Measurements from ENCODE around the gene CNR2.
"Not testable (repeated sequence)": the region's sequence is repeated elsewhere in the genome, so short reads cannot be mapped to it uniquely, and the experiment has no call there.

Gene CNR2

DNA sequence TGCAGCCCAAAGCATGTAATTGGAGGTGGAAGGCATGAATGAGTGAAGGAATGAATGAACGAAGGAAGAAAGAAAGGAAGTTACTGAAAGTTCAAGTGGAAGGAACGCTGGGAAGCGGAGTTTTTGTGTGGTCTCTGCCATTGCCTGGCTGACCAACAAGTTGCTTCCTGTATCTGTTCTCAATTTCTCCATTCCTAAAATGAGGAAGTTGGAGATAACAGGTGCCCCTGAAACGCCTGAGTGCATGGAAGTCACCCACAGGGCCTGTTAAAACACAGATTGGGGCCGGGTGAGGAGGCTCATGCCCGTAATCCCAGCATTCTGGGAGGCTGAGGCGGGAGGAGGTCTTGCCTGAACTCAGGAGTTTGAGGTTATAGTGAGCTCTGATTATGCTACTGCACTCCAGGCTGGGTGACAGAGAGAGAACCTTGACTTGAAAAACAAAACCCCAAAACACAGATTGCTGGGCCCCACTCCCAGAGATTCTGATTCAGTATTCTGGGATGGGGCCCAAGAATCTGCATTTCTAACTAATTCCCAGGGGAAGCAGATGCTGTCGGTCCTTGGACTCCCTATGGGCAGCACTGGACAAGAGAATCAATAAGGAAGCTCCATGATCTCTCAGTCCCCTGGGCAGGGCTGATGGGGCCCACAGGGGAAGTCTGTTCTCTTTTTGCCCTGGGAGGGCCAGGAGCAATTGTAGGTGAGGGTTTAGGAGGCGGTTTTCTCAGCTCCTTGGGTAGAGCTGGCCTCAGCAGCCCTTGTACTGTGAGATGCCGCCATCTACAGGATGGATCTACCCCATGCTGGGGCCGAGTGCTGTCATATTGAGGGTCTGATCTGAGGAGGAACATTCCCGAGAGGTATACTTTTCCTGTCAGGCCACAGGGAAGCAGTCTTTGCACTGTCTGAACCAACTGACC is 3.3 kb upstream of the CNR2 start:
- peak in 1 of 2 donors; percentile 42 for DNase-seq (ENCODE audit: extremely low read depth in 1 of 2, low read depth in 1 of 2)

DNA sequence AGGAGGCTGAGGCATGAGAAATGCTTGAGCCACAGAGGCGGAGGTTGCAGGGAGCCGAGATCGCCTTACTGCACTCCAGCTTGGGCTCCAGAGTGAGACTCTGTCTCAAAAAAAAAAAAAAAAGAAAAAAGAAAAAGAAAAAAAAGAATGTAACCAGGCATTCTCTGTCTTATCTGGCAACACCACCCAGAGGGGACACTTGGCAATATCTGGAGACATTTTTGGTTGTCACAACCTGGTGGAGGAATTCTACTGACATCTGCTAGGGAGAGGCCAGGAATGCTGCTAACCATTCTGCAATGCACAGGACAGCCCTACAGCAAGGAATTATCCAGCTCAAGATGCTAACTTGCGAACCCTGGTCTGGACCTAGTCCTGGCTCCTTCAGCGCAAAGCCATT is 2.3 kb upstream of the CNR2 start:
- no peak for DNase-seq (ENCODE audit: extremely low read depth in 1 of 2, low read depth in 1 of 2)

DNA sequence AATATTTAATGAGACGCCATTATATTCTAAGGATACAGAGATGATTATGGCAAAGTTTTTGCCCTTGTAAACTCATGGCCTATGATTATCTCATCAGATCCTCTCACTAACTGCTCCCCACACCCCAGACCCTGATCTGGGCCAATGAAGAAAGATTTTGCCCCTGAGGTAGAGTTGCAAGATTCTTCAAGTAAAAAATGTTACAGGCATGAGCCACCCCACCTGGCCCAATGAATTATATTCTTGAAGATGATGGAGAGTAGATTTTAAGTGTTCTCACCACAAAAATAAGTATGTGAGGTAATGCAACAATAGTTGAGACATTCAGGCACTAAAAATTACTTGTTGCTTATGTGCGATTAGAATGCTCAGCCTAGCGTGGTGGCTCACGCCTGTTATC is 1.8 kb upstream of the CNR2 start:
- DNase-seq (ENCODE audit: extremely low read depth in 1 of 2, low read depth in 1 of 2) = no peak

DNA sequence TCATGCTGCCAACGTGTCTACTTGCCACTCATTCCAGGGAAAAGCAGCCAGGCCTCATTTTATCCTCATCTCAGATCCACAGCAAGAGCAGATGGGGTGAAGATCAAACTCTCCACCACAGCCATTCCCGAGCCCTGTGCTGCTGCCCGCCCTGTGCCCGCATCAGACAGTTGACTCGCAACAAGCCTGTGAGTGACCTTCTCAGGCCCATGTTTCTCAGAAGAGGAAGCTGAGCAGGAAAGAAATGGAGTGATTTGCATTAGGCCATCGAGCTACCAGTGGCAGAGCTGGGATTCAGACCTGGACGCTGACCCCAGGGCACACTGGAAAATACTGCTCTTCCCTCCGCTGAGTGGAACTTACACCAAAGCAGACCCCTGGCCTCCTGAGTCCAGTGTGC is 1.2 kb downstream of the CNR2 start:
- no peak for DNase-seq (ENCODE audit: extremely low read depth in 1 of 2, low read depth in 1 of 2)

DNA sequence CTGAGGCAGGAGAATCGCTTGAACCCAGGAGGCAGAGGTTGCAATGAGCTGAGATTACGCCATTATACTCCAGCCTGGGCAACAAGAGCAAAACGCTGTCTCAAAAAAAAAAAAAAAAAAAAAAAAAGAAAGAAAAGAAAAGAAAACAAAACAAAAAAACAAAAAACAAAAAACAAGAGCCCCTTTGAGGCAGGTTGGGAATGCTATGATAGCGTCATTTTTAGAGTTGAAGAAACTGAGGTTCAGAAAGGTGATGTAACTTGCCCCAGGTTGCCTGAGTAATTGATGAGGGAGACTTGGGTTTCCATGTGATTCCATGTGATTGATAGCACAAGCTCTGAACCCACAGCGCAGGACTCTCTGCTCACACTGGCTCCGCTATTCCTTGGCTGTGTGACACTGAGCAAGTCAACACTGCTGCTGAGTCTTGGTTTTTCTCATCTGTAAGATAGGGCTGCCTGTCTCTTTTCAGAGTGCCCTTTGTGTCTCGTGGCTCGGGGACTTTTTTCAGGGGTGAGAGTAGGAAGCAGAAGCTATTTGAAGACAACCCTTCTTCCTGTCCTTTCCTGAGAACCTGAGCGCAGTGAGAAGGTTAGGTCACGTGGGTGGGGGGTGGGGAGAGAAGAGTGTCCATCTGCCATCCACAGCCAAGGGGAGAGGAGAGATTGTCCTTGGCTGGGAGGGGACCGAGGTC is 2.5 kb downstream of the CNR2 start:
- DNase-seq (ENCODE audit: extremely low read depth in 1 of 2, low read depth in 1 of 2) = no peak

DNA sequence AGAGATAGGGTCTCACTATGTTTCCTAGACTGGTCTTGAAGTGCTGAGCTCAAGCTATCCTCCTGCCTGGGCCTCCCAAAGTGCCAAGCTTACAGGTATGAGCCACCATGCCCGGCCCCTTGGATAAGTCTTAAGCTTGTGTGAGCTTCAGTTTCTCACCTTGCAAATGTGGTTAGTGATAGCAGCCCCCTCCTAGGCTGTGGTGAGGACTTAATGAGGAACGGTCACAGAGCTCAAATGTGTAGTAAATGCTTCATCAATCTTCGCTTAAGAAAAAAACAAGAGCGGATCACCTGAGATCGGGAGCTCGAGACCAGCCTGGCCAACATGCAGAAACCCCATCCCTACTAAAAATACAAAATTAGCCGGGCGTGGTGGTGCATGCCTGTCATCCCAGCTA is 3.0 kb downstream of the CNR2 start:
- no peak for DNase-seq (ENCODE audit: extremely low read depth in 1 of 2, low read depth in 1 of 2)

DNA sequence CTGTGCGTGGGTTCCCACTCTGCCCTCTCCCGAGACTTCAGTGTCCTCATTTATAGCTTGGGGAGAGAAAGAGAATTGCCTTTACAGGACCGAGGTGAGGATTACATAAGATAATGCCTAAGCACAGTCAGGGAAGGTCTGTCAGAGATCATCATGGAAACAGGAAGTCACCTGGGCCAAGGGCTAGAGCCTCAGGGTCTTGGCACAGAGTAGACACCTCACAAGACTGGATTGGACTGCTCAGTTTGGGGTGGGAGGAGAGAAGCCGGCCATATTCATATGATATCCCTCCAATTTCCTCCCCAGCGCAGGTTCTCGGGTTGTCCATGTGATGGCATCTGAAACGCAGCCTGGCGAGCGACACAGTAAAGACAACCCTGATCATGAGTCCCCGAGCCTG is 3.8 kb downstream of the CNR2 start:
- DNase-seq (ENCODE audit: extremely low read depth in 1 of 2, low read depth in 1 of 2) = no peak

DNA sequence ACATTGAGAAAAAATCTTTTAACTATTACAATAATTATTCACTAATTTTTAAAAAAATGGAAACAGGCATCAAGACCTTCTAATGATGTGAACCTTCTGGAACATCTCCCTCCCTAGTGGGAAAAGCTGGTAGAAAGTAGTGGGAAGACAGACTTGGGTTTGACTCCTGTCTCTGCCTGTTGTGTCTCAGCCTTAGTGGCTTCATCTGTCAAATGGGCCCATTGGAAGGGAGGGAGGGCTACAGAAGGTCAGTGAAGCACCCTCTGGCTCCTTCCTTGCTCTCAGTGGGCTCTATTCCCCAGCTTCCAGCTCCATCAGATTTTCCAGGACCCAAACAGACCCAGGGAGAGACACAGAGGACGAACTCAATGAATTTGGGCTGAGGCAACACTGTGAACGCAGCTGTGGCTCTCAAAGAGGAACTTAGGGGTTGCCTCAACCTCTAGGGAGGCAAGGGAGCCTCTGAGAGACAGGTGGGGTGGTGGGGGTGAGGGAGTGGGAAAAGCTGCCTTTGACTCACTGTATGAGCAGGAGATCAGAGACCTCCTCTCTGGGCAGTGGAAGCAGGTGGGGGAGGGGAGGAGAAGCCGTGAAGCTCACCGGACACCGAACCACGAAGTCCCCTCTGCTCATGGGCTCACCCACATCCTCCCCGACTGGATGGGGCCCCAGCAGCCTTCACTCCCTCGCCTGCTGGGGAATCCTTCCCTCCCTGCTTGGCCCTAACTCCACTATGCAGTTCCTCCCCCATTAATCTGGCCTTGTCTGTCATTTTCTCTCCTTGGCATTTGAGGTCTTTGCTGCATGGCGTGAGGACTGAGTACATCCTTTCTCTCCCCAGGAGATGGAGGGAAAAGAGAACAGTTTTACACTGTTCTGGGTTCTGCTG is 4.5 kb downstream of the CNR2 start:
- no peak for DNase-seq (ENCODE audit: extremely low read depth in 1 of 2, low read depth in 1 of 2)

DNA sequence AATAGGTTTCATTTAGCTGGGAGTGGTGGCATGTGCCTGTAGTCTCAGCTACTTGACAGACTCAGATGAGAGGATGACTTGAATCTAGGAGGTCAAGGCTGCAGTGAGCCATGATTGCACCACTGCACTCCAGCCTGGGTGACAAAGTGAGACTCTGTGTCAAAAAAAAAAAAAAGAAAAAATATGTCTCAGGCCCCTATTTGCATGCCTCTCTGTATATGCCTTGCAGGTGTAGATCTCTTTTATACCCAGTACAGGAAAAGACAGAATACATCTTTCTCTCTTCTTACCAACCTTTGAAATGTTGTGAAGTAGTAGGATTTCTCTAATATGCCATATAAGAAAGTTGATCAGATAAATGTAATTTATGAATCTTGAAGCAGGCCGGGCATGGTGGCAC is 6.4 kb downstream of the CNR2 start:
- no peak for DNase-seq (ENCODE audit: extremely low read depth in 1 of 2, low read depth in 1 of 2)

DNA sequence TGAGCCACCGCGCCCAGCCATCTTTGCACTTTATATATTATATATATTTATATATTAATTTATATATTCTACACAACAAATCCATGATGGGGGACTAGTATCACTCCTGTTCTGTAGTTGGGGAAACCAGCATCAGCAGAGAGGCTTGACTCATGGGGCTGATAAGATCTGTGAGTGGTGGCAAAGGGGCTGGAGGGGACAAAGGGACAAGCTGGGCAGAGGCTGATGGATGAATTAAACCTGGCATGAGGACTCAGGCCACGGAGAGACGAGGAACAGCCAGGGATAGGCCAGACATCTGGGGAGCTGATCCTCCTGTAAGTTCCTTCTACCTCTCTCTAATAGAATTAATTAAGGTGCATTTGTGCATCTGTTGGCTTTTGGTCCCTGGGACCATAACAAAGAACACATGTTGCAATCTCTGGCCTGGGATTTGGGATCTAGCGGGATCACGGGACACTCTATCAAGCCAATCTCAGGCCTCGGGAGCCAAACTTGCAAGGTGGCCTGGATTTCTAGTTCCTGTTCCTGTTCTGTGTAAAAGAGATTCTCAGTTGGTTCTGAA is 7.6 kb downstream of the CNR2 start:
- DNase-seq (ENCODE audit: extremely low read depth in 1 of 2, low read depth in 1 of 2) = no peak

DNA sequence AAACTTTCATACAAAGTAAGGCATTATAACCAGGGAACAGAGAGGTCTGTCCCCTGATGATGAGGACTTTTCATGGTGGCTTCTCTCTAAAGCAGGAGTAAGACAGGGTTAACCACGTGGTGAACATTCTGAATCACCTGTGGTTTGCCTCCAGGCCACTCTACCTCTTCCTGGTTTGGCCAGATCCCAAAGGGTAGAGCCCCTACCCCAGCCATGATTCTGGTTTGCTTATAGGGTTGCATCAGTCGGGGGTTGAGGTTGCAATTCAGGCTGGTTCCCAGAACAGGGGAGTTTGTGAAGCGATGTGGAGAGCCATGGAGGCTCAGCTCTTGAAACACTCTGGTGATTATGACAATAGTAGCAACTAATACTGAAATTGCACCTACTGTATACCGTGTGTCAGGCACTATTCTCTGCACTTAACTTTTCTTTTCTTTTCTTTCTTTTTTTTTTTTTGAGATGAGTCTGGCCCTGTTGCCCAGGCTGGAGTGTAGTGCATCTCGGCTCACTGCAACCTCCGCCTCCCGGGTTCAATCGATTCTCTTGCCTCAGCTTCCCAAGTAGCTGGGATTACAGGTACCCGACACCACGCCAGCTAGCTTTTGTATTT is 8.3 kb downstream of the CNR2 start:
- peak; percentile 62 to 74 for DNase-seq (ENCODE audit: extremely low read depth in 1 of 2, low read depth in 1 of 2)

DNA sequence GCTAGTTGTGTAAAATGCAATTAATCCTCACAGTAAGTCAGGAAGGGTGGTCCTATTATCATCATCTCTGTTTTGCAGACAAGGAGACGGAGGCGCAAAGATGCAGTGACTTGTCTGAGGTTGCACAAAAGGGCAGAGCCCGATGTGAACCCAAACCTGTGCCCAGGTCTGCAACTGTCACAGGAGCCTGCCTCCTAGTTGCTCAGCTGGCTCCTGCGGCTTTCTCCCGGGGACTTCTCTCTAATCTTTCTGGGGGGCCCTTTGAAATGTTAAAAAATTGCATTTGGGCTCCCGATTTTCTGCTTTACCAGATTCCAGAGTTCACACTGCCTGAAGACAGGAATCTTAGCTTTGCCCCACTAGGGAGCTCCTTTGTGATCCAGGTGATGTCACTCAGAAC is 9.4 kb downstream of the CNR2 start:
- no peak for DNase-seq (ENCODE audit: extremely low read depth in 1 of 2, low read depth in 1 of 2)

DNA sequence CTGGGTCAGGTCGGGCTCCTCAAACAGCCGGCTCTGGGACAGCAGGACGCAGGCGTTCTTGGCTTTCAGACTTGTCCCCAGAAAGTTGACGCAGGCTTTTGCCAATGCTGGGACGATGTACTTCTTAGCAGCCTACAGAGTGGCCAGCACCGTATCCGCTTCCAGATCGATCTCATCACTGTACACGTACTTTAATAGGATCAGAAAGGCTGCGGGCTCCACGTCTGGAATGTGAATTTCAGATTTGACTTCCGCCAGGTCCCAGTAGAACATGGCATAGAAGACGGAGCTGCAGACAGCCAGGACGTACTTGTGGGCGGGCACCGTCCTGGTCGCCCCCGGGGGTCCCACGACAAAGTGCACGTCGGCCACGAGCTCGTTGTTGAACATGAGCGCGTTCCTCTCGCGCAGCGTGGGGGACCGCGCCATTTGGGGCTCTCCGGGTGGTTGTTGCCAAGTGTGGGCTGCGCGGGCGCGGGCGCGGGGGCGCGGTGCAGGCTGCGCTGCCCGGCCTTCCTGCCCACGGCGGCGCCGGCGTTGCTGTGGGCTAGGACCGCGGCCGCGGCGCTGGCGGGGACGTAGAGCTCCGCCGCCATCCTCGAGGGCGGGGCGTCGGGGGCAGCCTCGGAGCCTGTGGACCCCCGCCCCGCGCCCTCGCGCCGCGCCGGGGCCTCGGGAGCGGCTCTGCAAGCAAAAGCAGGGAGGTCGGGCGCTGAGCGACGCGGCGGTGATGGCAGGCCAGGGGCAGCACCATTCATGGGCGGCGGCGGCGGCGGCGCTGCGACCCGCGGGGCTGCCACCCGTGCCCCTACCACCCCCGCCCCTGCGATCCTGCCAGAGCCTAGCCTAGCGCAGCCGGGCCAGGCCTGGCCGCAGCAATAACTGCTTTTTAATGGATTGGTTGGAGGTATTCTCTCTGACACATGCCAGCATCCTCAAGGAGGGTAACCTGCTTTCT is 10.6 kb downstream of the CNR2 start:
- no peak for DNase-seq (ENCODE audit: extremely low read depth in 1 of 2, low read depth in 1 of 2)

DNA sequence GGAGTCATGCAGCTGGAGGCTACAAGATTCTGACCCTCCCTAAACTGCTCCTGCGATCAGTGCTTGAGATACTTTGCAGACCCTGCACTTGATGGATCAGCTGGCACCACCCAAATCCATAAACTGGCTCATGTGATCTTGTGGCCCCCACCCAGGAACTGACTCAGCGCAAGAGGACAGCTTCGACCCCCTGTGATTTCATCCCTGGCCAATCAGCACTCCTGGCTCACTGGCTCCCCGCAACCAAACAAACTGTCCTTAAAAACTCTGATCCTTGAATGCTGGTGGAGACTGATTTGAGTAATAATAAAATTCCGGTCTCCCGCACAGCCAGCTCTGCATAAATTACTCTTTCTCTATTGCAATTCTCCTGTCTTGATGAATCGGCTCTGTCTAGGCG is 13.1 kb downstream of the CNR2 start:
- not testable (repeated sequence) for DNase-seq (ENCODE audit: extremely low read depth in 1 of 2, low read depth in 1 of 2)

DNA sequence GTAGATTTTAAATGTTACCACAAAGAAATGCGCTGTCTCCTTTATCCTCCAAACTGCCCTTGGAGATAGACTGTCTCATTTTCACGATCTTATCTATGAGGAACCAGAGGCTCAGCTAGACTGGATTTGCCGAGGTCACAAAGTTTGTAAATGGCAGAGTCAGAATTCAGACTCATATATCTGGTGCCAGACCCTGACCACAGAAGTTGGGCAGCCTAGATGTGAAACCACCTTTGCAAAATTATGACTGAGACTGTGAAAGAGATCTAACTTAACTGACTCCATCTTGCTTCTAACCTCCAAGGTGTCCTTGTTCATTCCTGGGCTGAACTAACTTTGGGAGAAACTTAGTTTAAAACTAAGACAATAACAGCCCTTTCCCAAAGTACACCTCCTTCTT is 14.1 kb downstream of the CNR2 start:
- no peak for DNase-seq (ENCODE audit: extremely low read depth in 1 of 2, low read depth in 1 of 2)

DNA sequence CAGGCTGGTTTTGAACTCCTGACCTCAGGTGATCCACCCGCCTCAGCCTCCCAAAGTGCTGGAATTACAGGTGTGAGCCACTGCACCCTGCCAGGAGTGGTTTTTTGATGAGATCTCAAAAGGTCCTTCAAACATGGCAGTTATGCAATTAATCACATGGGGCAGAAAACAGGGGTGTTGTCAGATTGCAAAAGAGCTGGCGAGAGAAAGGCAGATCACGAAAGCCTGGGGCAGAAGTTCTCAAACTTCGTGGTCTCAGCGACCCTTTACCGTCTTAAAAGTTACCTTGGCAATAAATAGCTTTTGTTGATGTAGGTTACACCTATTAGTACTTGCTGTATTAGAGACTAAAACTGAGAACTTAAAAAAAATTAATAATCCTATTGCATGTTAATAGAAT is 16.1 kb downstream of the CNR2 start:
- no peak for DNase-seq (ENCODE audit: extremely low read depth in 1 of 2, low read depth in 1 of 2)

DNA sequence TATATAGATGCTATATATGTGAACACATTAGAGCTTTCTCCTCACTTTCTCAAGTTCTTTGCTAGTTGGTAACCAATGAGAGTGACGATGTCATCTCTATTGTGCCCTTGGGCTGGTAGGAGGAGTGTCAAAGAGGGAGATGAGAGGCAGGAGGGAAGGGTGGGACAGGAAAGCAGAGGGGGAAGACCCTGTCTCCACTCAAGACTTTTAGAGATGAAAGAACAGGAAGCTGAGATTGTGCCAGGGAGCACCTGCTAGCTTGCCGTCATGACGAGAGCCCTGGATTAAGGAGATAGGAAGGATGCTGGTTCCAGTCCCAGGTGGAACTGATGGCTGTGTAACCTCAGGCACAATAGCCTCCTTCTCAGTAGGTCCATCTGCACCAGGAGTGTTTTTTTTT is 16.7 kb downstream of the CNR2 start:
- no peak for DNase-seq (ENCODE audit: extremely low read depth in 1 of 2, low read depth in 1 of 2)

DNA sequence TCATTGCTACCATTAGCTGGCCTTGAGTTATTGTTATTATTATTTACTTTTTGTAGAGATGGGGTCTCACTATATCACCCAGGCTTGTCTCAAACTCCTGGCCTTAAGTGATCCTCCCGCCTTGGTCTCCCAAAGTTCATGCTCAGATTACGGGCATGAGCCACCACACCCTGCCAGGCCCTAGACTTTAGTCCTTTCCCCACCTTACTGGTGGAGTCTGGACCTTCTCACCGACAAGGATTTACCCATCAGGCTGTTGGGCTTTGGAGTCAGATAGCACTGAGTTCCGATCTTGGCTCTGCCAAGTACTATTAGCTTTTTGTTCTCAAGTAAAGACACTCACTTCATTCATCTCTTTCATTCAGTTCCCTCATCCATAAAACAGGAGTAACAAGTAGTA is 17.2 kb downstream of the CNR2 start:
- DNase-seq (ENCODE audit: extremely low read depth in 1 of 2, low read depth in 1 of 2) = no peak

DNA sequence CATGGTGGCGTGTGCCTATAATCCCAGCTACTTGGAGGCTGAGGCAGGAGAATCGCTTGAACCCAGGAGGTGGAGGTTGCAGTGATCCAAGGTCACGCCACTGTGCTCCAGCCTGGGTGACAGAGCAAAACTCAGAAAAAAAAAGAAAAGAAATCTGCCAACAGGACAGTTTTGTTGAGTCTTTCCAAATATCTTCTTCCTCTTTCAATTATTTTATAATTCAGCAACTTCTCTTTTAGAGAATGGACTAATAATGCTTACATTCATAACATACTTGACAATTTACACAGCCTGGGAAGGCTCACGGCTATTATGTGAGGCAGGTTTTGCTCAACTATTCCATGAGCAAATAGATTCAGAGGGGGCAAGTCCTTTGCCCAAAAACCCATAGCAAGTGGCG is 18.1 kb downstream of the CNR2 start:
- no peak for DNase-seq (ENCODE audit: extremely low read depth in 1 of 2, low read depth in 1 of 2)

DNA sequence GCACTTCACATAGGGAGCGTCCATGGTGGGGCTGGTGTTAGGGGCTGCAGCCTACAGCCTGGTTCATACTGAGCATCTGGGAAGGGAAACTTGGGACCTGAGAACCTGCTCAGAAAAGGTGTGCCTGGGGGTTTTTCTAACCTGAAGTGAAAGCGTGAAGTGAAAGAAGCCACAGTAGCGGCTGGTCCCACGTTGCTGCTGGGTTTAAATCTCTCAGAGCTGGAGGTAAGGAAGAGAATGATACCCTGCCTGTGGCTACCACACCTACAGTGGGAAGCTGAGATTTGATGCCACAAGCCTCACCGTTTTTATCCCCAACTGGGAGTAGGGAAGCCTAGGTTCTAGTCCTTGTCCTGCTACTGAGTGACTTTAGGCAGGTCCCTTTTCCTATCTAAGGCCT is 24.1 kb downstream of the CNR2 start:
- no peak for DNase-seq (ENCODE audit: extremely low read depth in 1 of 2, low read depth in 1 of 2)
